DMS114 treated with DMSO at 0.1 percent for 48 hours (cell line): ENCODE results near the gene CAMK1.

Experiments
- DNase-seq: peaks from one replicate; lab custom pipeline; 2025; ENCODE audit not compliant: unreplicated experiment; lab: John Stamatoyannopoulos, UW

CAMK1 gene

GRCh38 chr3:9769426-9770275 lies at the start of gene CAMK1:
Gene CAMK1, minus strand, starts transcription at chr3:9769947. Its CDS starts 2,198 bp downstream, at chr3:9767749.
- no peak for DNase-seq

DNA sequence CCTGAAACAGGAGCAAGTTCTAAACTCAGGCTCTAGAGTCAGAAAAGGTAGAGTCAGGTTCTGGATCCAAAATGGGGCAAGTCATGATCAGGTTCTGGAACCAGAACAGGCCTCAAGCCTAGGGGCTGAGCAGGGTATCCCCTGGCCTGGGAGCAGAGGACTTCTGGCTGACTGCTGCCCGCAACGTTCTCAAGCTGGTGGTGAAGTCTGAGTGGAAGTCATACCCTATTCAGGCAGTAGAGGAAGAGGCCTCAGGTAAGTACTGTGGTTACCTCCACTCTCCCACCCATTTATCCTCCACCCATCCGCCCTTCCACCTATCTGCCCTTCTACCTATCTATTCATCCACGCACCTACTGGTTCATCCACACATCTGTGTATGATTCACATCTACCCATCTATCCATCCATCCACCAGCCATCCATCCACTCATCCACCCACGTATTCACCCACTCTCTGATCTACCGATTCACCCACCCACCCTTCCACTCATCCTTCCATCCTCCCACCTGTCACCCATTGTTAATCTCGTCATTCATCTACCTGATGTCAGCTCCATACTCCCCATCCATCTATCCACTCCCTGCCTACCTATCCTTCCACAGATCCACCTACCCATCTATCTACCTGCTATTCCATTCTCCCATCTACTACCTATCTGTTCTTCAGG lies 49.1 kb upstream of the CAMK1 start:
- no peak for DNase-seq

DNA sequence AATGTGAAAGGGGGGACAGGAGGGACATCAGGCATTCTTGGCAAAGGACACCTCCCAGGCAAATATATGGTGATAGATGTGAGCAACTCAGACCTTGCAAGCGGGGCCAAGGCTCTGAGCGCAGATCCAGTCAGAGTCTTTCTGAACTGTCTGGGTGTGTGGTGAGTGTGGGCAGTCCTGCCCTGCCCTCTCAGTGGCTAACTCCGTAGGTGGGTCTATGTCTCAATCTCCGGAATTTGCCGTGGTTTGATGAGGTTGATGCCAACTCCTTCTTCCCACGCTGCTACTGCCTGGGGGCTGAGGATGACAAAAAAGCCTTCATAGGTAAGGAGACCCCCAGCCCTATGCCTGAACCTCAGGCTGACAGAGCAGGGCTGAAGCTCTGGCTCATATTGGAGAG lies 47.7 kb upstream of the CAMK1 start:
- no peak for DNase-seq

DNA sequence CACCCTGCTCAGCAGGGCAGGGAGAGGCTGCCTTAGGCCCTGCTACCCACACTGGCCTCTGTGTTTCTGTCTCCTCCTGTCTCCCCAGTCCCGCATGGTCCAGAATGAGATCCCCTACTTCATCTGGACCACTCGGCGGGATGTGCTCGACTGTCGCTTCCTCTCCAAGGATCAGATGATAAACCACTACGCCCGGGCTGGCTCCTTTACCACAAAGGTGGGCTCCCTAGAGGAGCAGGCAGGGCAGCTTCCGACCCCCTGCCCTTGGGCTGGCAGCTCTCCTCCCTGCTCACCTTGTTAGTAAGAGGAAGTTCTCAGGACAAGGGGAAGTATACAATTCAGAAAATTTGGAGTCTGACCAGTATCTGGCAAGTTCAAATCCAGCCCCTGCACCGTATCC lies 46.2 kb upstream of the CAMK1 start:
- no peak for DNase-seq

DNA sequence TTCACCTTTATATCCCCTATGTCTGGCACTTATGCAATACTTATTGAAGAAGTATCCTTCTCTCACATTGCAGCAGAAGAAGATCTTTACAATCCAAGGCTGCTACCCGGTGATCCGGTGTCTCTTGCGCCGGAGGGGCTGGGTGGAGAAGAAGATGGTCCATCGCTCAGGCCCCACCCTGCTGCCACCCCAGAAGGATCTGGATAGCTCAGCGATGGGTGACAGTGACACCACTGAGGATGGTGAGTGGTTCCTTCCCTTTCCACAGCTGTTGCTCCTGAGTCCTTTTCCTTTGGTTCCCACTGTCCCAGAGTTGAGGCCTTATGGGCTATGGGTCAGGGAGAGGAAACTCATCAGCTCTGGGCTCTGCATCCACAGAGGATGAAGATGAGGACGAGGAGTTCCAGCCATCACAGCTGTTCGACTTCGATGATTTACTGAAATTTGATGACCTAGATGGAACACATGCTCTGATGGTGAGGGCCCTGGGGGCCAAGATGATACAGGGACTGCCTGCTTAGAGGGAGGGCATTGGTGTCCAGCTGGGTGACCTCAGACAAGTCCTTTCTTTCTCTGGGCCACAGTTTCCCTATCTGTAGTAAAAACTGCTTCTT lies 43.2 kb upstream of the CAMK1 start:
- DNase-seq, result no peak

DNA sequence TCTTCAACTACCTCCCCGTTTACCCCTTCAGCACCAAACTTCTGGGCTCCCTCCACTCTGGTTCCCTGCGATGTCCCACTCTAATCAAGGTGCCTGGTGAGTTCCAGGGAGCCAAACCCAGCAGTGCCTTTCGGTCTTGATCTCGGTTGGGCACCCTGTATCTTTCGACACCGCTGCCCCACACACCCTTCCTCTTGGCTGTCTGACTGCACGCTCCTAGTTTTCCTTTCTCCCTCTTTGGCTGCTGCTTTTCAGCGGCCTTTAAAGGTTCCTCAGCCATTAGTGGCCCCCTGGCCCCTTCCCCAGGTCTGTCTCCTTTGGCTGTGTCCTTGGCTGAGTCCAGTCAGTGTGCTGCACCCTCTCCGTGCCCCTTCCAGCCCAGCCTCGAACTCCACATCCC lies 41.1 kb upstream of the CAMK1 start:
- DNase-seq, result no peak

DNA sequence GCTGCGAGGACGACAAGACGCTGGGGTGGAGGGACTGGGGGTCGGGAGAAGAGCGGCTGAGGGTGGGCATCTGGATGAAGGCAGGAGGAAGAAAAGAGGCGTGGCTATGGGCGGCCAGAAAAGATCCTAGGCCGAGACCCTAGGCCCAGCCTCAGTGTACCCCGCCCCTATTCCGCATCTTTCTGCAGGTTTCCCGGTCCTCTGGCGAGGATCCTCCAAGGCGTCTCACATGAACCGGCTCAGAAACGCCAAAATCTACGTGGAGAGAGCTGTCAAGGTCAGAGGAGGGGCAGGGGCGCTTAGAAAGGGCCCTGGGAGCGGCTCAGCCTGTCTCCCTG lies 40.7 kb upstream of the CAMK1 start:
- DNase-seq, result no peak

GRCh38 chr3:9809615-9810432 lies 40.1 kb upstream of the CAMK1 start, which contains the start of gene TTLL3:
Gene TTLL3, plus strand, starts transcription at chr3:9810262. Its CDS starts 400 bp downstream, at chr3:9810662.
- peak; percentile 35 for DNase-seq

- DNase-seq, result no peak
Measured at GRCh38 chr3:9809239-9809614, 39.5 kb upstream of the CAMK1 start.

DNA sequence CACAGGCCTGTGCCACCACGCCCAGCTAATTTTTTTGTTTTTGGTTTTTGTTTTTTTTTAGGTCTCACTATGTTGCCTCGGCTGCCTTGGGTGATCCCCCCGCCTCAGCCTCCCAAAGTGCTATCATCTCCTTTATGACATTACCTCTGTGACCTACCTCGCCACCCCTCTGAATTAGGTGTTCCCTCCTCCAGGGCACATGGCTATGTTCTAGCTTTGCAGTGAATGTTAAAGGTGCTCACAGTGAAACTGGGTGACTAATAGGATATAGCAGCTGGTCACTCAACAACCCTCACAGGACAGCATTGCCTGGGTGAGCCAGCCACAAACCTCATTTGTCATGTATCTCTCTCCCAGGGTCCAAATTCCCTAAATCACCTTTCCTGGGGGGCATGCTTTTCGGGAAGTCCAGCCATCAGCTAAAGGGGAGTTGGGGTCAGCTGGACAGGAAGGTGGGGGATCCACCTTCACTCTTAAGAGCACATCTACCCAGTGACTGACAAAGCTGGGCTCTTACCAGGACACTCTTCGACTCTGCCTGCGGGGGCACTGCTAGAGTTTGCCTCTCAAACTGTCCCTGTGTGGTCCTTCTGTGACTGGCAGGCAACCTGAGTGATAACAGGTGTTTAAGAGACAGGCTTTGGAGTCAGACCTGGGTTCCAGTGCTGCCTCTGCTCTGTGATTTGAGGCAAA lies 38.7 kb upstream of the CAMK1 start:
- DNase-seq, result no peak

- no peak for DNase-seq
Measured at GRCh38 chr3:9807981-9808344, 38.2 kb upstream of the CAMK1 start.

GRCh38 chr3:9806688-9807589 lies 37.2 kb upstream of the CAMK1 start:
- DNase-seq, result no peak

DNA sequence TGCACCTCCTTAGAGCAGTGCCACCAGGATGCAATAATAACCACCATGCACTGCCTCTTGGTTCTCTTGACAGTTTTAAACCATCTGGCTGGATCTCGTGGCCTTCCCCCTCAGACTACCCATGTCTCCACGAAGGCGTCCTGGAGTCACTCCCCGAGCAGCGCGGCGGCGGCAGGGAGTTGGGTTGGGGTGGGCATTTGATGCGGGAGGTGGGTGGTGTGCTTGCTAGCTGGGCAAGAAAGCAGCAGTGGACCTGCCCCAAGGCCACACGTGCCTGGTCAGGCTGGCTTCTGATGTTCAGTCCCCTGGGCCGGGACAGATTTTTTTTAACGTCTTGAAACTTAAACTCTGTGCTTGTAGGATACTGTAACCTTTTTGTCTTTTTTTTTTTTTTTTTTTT lies 36.4 kb upstream of the CAMK1 start:
- DNase-seq, result no peak

GRCh38 chr3:9804996-9805395 lies 35.2 kb upstream of the CAMK1 start:
- no peak for DNase-seq

- no peak for DNase-seq
Measured at GRCh38 chr3:9803494-9803893, 33.7 kb upstream of the CAMK1 start.

- DNase-seq, result no peak
Measured at GRCh38 chr3:9800529-9800928, 30.8 kb upstream of the CAMK1 start.

GRCh38 chr3:9797196-9797945 lies 27.6 kb upstream of the CAMK1 start:
- no peak for DNase-seq

- no peak for DNase-seq
Measured at GRCh38 chr3:9795207-9795606, 25.5 kb upstream of the CAMK1 start.

GRCh38 chr3:9794400-9794799 lies 24.7 kb upstream of the CAMK1 start:
- DNase-seq, result no peak
